Neuronal stem cell (in vitro differentiated cells): ENCODE results near the gene SLC25A4.
"Not testable (repeated sequence)": the region's sequence is repeated elsewhere in the genome, so short reads cannot be mapped to it uniquely, and the experiment has no call there.

ENCODE experiments used
- DNase-seq: peaks from one replicate; pipeline ENCODE4 v3.0.0-alpha.2; 2013; ENCODE audit warnings: low spot score
- H2AFZ ChIP-seq: one replicate; pipeline ENCODE4 v1.6.1; 2013; ENCODE audit warnings: mild to moderate bottlenecking, low read length, inconsistent platforms
- H2AK5ac ChIP-seq: 2 replicates; pipeline ENCODE4 v1.6.1; 2013; ENCODE audit warnings: low read depth, mild to moderate bottlenecking, inconsistent platforms, low read length, moderate library complexity, mixed read lengths
- H2BK120ac ChIP-seq: 2 replicates; pipeline ENCODE4 v1.6.1; 2013; ENCODE audit warnings: low read depth, mild to moderate bottlenecking, inconsistent platforms, low read length, moderate library complexity, mixed read lengths
- H2BK12ac ChIP-seq: one replicate; pipeline ENCODE4 v1.6.1; 2013; ENCODE audit warnings: low read length, inconsistent platforms
- H2BK15ac ChIP-seq: 2 replicates; pipeline ENCODE4 v1.6.1; 2013; ENCODE audit warnings: mild to moderate bottlenecking, low read length, inconsistent platforms, mixed read lengths
- H2BK5ac ChIP-seq: one replicate; pipeline ENCODE4 v1.6.1; 2013; ENCODE audit warnings: inconsistent platforms, mild to moderate bottlenecking, low read length, moderate library complexity
- H3K14ac ChIP-seq: one replicate; pipeline ENCODE4 v1.6.1; 2013; ENCODE audit warnings: low read length, inconsistent platforms
- H3K18ac ChIP-seq: 2 replicates; pipeline ENCODE4 v1.6.1; 2013; ENCODE audit warnings: low read length, inconsistent platforms
- H3K23ac ChIP-seq: 2 replicates; pipeline ENCODE4 v1.6.1; 2013; ENCODE audit warnings: low read depth, mild to moderate bottlenecking, mixed read lengths, low read length, inconsistent platforms; ENCODE audit not compliant: poor library complexity
- H3K27ac ChIP-seq: replicated peaks from 3 replicates; pipeline ENCODE4 v1.5.1; 2013; ENCODE audit warnings: low read length, inconsistent platforms
- H3K27me3 ChIP-seq, 3 experiments: 2 replicates each; pipeline ENCODE4 v1.6.1; 2013; ENCODE audit warnings: low read length in 3 of 3, mild to moderate bottlenecking in 2 of 3, inconsistent platforms in 1 of 3, low read depth in 1 of 3, mixed read lengths in 1 of 3, moderate library complexity in 1 of 3; ENCODE audit not compliant: control insufficient read depth in 3 of 3, insufficient read depth in 3 of 3
- H3K36me3 ChIP-seq, 2 donors: replicated peaks in 1 of 2; 2 replicates each; pipeline ENCODE4 v1.6.1; 2013; ENCODE audit warnings: low read length in 2 of 2; ENCODE audit not compliant: control insufficient read depth in 2 of 2, insufficient read depth in 2 of 2
- H3K4ac ChIP-seq: 2 replicates; pipeline ENCODE4 v1.6.1; 2013; ENCODE audit warnings: inconsistent platforms, mild to moderate bottlenecking, low read length, moderate library complexity
- H3K4me1 ChIP-seq, 2 donors: 1 replicate in 1 of 2; 2 replicates in 1 of 2; pipeline ENCODE4 v1.6.1; 2013; ENCODE audit warnings: low read length in 2 of 2, low read depth in 1 of 2; ENCODE audit not compliant: control insufficient read depth in 2 of 2, insufficient read depth in 1 of 2
- H3K4me2 ChIP-seq: one replicate; pipeline ENCODE4 v1.6.1; 2013; ENCODE audit warnings: mild to moderate bottlenecking, low read length, inconsistent platforms; ENCODE audit not compliant: insufficient read depth, poor library complexity, severe bottlenecking
- H3K4me3 ChIP-seq, 2 donors: 2 replicates each; pipeline ENCODE4 v1.5.1; 2013; ENCODE audit warnings: low read length in 2 of 2, mild to moderate bottlenecking in 2 of 2, inconsistent platforms in 1 of 2, moderate library complexity in 1 of 2
- H3K79me1 ChIP-seq: one replicate; pipeline ENCODE4 v1.6.1; 2013; ENCODE audit warnings: low read depth, mild to moderate bottlenecking, inconsistent platforms, low read length, moderate library complexity
- H3K9ac ChIP-seq: one replicate; pipeline ENCODE4 v1.6.1; 2013; ENCODE audit warnings: mild to moderate bottlenecking, low read depth, low read length, inconsistent platforms; ENCODE audit not compliant: poor library complexity
- H3K9me3 ChIP-seq, 2 donors: replicated peaks in 1 of 2; 2 replicates each; pipeline versions ENCODE3 to v1.6.1; 2013; ENCODE audit warnings: low read length in 2 of 2, mild to moderate bottlenecking in 2 of 2, inconsistent platforms in 1 of 2, low read depth in 1 of 2, mixed read lengths in 1 of 2, moderate library complexity in 1 of 2; ENCODE audit not compliant: control insufficient read depth in 2 of 2, insufficient read depth in 1 of 2
- H4K8ac ChIP-seq: one replicate; pipeline ENCODE4 v1.6.1; 2013; ENCODE audit warnings: low read depth, mild to moderate bottlenecking, inconsistent platforms, low read length, moderate library complexity
- H4K91ac ChIP-seq: one replicate; pipeline ENCODE4 v1.6.1; 2013; ENCODE audit warnings: low read length, low read depth, mild to moderate bottlenecking, inconsistent platforms; ENCODE audit not compliant: poor library complexity
- WGBS, 2 donors: extraction: QIAGEN DNeasy Blood & Tissue Kit; methylation state at CpG; one replicate each; pipeline ENCODE4 v1.1.7; 2013; ENCODE audit warnings: missing lambda C conversion rate in 2 of 2, mixed read lengths in 1 of 2; ENCODE audit not compliant: insufficient read length in 2 of 2, insufficient replicate concordance in 1 of 2; ENCODE audit errors: extremely low coverage in 2 of 2; 5-methylcytosine and 5-hydroxymethylcytosine counted together

The SLC25A4 gene

GRCh38 chr4:185104733-185105132 lies 38.3 kb upstream of the SLC25A4 start:
- Histone ChIP-seq H3K23ac (no peak overlapping the region), H3K4me3 (no peak overlapping the region), H2AFZ (no peak overlapping the region), H3K27ac (no peak overlapping the region), H3K4me1 (peaks cover 0 to 2% of the 10 kb centered on the region in 2 donors), H2AK5ac (no peak overlapping the region), H3K4me2 (no peak overlapping the region), H3K14ac (no peak overlapping the region), H3K36me3 (no peaks in the 10 kb centered on the region), H2BK120ac (no peak overlapping the region), H2BK5ac (no peak overlapping the region), H3K9me3 (no peaks in the 10 kb centered on the region), H4K8ac (no peak overlapping the region), H3K18ac (no peak overlapping the region), H4K91ac (no peak overlapping the region), H3K9ac (no peak overlapping the region), H3K27me3 (peaks cover 0 to 19% (median 0%) of the 10 kb centered on the region in 3 experiments), H3K79me1 (no peaks in the 10 kb centered on the region), H3K4ac (no peak overlapping the region), H2BK15ac (no peak overlapping the region), H2BK12ac (no peak overlapping the region)
- no peak for DNase-seq

GRCh38 chr4:185106353-185106752 lies 36.7 kb upstream of the SLC25A4 start:
- H3K27ac ChIP-seq = no peak overlapping the region
- no peak overlapping the region for H3K4me3 ChIP-seq
- peaks cover 0 to 3% of the 10 kb centered on the region in 2 donors for H3K4me1 ChIP-seq
- H2AK5ac ChIP-seq = no peak overlapping the region
- no peak overlapping the region for H2AFZ ChIP-seq
- H3K79me1 ChIP-seq = no peaks in the 10 kb centered on the region
- no peak overlapping the region for H3K4ac ChIP-seq
- no peak overlapping the region for H3K18ac ChIP-seq
- H3K14ac ChIP-seq = no peak overlapping the region
- H4K91ac ChIP-seq = no peak overlapping the region
- H3K36me3 ChIP-seq = no peaks in the 10 kb centered on the region
- DNase-seq = no peak
- H3K9me3 ChIP-seq = no peaks in the 10 kb centered on the region
- H2BK5ac ChIP-seq = no peak overlapping the region
- H3K4me2 ChIP-seq = no peak overlapping the region
- no peak overlapping the region for H2BK12ac ChIP-seq
- WGBS, 2 donors = no CpG with 5 or more reads among the region's 3 CpGs
- H3K9ac ChIP-seq = no peak overlapping the region
- no peak overlapping the region for H4K8ac ChIP-seq
- H3K23ac ChIP-seq = no peak overlapping the region
- no peak overlapping the region for H2BK15ac ChIP-seq
- peaks cover 0 to 9% (median 0%) of the 10 kb centered on the region in 3 experiments for H3K27me3 ChIP-seq
- no peak overlapping the region for H2BK120ac ChIP-seq

- H3K9ac ChIP-seq, H4K8ac ChIP-seq, H3K4me1 ChIP-seq, H3K4me3 ChIP-seq, H3K23ac ChIP-seq, H3K14ac ChIP-seq, H2AK5ac ChIP-seq, H2BK15ac ChIP-seq, H2BK120ac ChIP-seq, H2BK5ac ChIP-seq, H3K27ac ChIP-seq, H3K18ac ChIP-seq, H3K36me3 ChIP-seq, H3K9me3 ChIP-seq, H4K91ac ChIP-seq, H3K27me3 ChIP-seq, H2AFZ ChIP-seq, H3K79me1 ChIP-seq, H3K4me2 ChIP-seq, DNase-seq, H3K4ac ChIP-seq, H2BK12ac ChIP-seq: not testable (repeated sequence)
- WGBS, 2 donors = no CpG with 5 or more reads among the region's 6 CpGs
These were observed 35.5 kb upstream of the SLC25A4 start for GRCh38 chr4:185107574-185107973.

GRCh38 chr4:185108185-185108584 lies 34.9 kb upstream of the SLC25A4 start:
- no CpG with 5 or more reads among the region's 2 CpGs for WGBS, 2 donors
- H2AFZ ChIP-seq = no peak overlapping the region
- peaks cover 0 to 7% (median 0%) of the 10 kb centered on the region in 3 experiments for H3K27me3 ChIP-seq
- H2BK5ac ChIP-seq = no peak overlapping the region
- H2AK5ac ChIP-seq = no peak overlapping the region
- H3K4me2 ChIP-seq = no peak overlapping the region
- no peak for DNase-seq
- no peak overlapping the region for H2BK12ac ChIP-seq
- no peak overlapping the region for H4K8ac ChIP-seq
- H3K23ac ChIP-seq = no peak overlapping the region
- H3K4me1 ChIP-seq = peaks cover 0 to 1% of the 10 kb centered on the region in 2 donors
- H3K9ac ChIP-seq = no peak overlapping the region
- H3K18ac ChIP-seq = no peak overlapping the region
- H4K91ac ChIP-seq = no peak overlapping the region
- H3K4ac ChIP-seq = no peak overlapping the region
- H3K27ac ChIP-seq = no peak overlapping the region
- no peak overlapping the region for H2BK120ac ChIP-seq
- no peaks in the 10 kb centered on the region for H3K9me3 ChIP-seq
- no peaks in the 10 kb centered on the region for H3K79me1 ChIP-seq
- no peak overlapping the region for H2BK15ac ChIP-seq
- H3K36me3 ChIP-seq = no peaks in the 10 kb centered on the region
- no peak overlapping the region for H3K14ac ChIP-seq
- H3K4me3 ChIP-seq = no peak overlapping the region
